ACC112 (cell line): ENCODE data around the gene NELFA.

Experiments used
- H2AFZ ChIP-seq: fragments of 200-600 bp; sonication (generic); one replicate; pipeline ENCODE4 v1.6.0; 2017; ENCODE audit warnings: antibody characterized with exemption, low read length; ENCODE audit not compliant: unreplicated experiment
- H3K27ac ChIP-seq: fragments of 200-600 bp; sonication (generic); 2 replicates; pipeline ENCODE4 v1.5.1; 2014; ENCODE audit warnings: low read depth, mild to moderate bottlenecking, antibody characterized with exemption, low read length, moderate library complexity
- H3K27me3 ChIP-seq: fragments of 200-600 bp; sonication (generic); 2 replicates; pipeline ENCODE4 v1.6.1; 2014; ENCODE audit warnings: mild to moderate bottlenecking, antibody characterized with exemption, low read length, moderate library complexity, mixed read lengths; ENCODE audit not compliant: insufficient read depth
- H3K36me3 ChIP-seq: fragments of 200-600 bp; sonication (generic); 2 replicates; pipeline ENCODE4 v1.6.1; 2016; ENCODE audit warnings: mild to moderate bottlenecking, antibody characterized with exemption, low read length, moderate library complexity, mixed read lengths; ENCODE audit not compliant: insufficient read depth
- H3K4me1 ChIP-seq: fragments of 200-600 bp; sonication (generic); one replicate; pipeline ENCODE4 v1.6.1; 2016; ENCODE audit warnings: low read length, mixed read lengths; ENCODE audit not compliant: insufficient read depth, unreplicated experiment, control insufficient read depth
- H3K4me3 ChIP-seq: fragments of 200-600 bp; sonication (generic); 2 replicates; pipeline ENCODE4 v1.5.1; 2014; ENCODE audit warnings: mild to moderate bottlenecking, low read depth, low read length
- H3K79me2 ChIP-seq: fragments of 200-600 bp; sonication (generic); one replicate; pipeline ENCODE4 v1.6.0; 2016; ENCODE audit warnings: low read length; ENCODE audit not compliant: control insufficient read depth, unreplicated experiment, insufficient read depth

The NELFA gene

DNA sequence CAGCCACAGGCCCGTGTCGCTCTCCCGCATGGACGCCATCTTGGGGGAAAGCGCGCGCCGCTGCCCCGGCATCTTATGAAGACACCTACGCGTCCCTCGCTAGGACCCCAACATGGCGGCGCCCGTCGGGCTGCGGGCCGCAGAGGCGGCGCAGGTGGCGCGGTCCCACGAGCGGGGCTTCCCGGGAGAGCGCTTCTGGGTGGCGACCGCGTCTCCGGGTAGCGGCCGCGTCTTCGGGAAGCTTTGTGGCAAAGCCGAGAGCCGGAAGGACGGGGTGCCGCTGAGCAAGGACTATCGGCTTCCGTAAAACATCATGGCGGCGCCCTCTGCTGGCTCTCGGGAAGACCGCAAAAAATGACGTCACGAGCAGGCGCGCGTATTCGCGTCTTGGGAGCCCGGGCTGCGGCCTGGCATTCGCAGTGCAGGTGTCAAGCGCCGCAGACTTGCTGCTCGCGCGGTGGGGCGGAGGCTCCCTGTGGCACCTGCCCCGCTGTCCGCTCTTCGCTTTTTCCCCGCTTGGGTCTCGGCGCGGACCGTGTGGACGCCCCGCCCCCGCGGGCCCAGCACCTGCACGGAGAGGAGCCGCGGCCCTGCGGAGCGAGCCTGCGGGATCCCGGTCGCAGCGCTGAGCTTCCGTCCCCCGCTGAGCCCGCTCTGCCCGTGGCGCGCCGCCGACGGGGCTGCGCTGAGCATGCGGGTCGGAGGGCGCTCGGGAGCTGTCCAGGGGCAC lies at the start of gene NELFA:
TSS of gene NELFA (minus strand) at position 54 of the 730 bp plus-strand sequence. CDS start at position 39, 15 bp downstream.
- H3K79me2 ChIP-seq, result peaks cover 33% of the 10 kb centered on the region
- peak within 1 kb of the TSS; percentile 89 for H3K27ac ChIP-seq
- peaks cover 5% of the 10 kb centered on the region; the same call in 1 of the 2 replicates for H3K36me3 ChIP-seq
- H3K4me1 ChIP-seq, result peaks cover 12% of the 10 kb centered on the region
- H3K4me3 ChIP-seq, result peak within 1 kb of the TSS; percentile 92
- no peaks in the 10 kb centered on the region for H3K27me3 ChIP-seq
- peak within 1 kb of the TSS; percentile 97 for H2AFZ ChIP-seq

DNA sequence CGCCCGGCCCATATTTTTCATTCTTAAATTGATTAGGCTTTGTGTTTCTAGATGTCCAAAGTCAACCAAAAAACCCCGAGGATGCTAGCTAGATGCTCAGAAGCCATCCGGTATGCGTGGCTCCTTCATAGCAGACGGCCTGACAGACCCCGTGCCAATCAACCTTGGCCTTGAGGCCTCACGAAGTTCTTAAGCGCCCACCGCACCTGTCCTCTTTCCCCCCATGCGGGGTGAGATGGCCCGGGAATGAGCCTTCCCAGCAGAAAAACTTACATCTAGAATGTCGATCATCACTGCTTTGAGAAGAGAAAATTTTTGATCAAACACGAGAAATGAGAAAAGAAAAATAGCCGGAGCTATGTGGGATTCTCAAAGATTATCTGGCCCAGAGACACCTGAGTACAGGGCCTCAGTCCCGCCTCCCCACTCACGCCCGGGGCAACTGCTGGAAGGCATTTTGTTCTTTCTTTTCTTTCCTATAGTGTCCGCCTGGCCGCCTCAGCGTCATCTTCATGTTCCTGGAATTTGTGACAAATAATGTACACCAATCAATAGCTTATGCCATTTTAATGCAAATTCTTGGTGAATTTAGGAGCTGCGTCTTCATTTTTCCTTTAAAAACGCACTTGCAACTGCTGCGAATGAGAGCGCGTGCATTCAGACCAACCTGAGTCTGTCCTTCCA lies 48.8 kb upstream of the NELFA start:
- Histone ChIP-seq H3K27me3 (peaks cover 51% of the 10 kb centered on the region), H2AFZ (no peak overlapping the region), H3K36me3 (no peaks in the 10 kb centered on the region), H3K79me2 (no peaks in the 10 kb centered on the region), H3K4me1 (no peaks in the 10 kb centered on the region), H3K4me3 (no peak overlapping the region), H3K27ac (no peak overlapping the region)

DNA sequence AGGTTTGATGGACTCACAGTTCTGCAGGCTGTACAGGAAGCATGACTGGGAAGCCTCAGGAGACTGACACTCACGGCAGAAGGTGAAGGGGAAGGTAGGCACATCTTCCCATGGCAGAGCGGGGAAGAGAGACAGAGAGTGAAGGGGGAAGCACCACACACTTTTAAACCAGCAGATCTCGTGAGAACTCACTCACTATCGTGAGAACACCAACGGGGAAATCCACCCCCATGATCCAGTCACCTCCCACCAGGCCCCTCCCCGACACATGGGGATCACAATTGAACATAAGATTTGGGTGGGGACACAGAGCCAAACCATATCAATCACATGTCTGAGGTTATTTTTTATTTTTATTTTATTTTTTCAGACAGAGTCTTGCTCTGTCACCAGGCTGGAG lies 45.4 kb upstream of the NELFA start:
- H3K36me3 ChIP-seq, result no peaks in the 10 kb centered on the region
- H3K4me3 ChIP-seq, result no peak overlapping the region
- H3K27me3 ChIP-seq, result peaks cover 51% of the 10 kb centered on the region
- H3K27ac ChIP-seq, result no peak overlapping the region
- no peaks in the 10 kb centered on the region for H3K79me2 ChIP-seq
- H2AFZ ChIP-seq, result no peak overlapping the region
- H3K4me1 ChIP-seq, result no peaks in the 10 kb centered on the region

DNA sequence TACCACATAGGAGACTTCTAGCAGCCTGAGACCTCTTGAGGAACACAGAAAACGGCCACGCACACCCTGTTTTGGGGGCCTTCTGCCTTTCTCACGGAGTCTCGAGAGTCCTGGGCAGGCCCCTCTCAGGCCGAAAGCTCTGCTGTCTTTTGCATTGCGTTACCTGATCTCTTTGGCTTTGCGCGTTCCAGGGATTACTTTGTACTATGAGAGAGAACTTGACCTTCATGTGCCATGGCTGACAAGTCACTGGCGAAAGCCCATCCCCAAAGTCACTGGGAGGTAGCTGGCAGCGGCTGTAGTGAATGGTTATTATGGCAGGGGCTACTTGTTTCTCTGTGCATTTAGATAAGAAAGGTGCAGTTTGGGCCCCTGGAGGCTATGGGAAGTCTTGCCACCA lies 42.3 kb upstream of the NELFA start:
- H3K4me3 ChIP-seq, result no peak overlapping the region
- H3K36me3 ChIP-seq, result no peaks in the 10 kb centered on the region
- H3K4me1 ChIP-seq, result no peaks in the 10 kb centered on the region
- no peaks in the 10 kb centered on the region for H3K79me2 ChIP-seq
- H3K27ac ChIP-seq, result no peak overlapping the region
- H2AFZ ChIP-seq, result no peak overlapping the region
- H3K27me3 ChIP-seq, result peaks cover 26% of the 10 kb centered on the region

DNA sequence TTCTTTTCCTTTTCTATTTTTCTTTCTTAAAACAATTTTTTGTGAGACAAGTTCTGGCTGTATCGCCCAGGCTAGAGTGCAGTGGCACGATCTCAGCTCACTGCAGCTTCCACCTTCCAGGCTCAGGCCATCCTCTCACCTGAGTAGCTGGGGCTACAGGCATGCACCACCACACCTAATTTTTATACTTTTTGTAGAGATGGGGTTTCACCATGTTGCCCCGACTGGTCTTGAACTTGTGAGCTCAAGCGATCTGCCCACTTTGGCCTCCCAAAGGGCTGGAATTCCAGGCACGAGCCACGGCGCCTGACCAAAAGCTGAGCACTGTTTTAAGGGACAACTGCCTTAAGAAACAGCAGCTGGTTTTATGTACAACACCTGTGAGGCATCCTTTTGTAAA lies 41.0 kb upstream of the NELFA start:
- Histone ChIP-seq H3K36me3 (no peaks in the 10 kb centered on the region), H2AFZ (no peak overlapping the region), H3K27me3 (peaks cover 23% of the 10 kb centered on the region), H3K27ac (no peak overlapping the region), H3K79me2 (no peaks in the 10 kb centered on the region), H3K4me1 (no peaks in the 10 kb centered on the region), H3K4me3 (no peak overlapping the region)

DNA sequence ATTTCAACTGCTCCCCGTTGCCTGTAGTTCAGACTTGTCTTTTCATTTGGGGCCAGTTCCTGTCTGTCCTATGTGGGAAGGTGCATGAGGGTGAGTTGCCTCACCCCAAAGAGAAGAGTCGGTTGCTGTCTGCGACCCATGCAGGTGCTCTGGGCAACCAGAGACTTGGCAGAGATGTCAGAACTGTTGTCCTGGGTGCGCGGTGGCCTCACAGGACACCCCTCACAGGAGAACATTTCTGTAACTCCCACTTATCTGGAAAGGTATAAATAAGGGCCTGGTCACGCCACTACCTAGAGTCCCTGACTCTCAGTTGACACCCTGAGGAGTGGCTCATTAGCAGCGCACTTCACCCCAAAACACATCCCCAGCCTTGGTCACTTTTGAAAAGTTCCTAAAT lies 40.6 kb upstream of the NELFA start:
- Histone ChIP-seq H3K27ac (no peak overlapping the region), H3K79me2 (no peaks in the 10 kb centered on the region), H3K27me3 (peaks cover 23% of the 10 kb centered on the region), H2AFZ (no peak overlapping the region), H3K36me3 (no peaks in the 10 kb centered on the region), H3K4me3 (no peak overlapping the region), H3K4me1 (no peaks in the 10 kb centered on the region)

DNA sequence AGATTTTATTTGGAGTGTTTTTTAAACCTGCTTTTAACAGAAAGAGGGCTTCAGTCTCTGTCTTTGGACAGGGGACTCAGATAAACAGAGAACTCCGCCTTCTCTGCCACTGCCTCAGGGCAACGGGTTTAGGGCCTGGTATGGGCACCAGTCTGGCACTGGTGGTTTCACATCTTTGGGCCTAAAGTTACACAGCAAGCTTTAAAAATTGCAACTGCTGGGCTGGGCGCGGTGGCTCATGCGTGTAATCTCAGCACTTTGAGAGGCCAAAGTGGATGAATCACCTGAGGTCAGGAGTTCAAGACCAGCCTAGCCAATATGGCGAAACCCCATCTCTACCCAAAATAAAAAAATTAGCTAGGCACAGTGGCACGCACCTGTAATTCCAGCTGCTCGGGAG lies 40.1 kb upstream of the NELFA start:
- Histone ChIP-seq H3K4me1 (no peaks in the 10 kb centered on the region), H3K27ac (no peak overlapping the region), H2AFZ (no peak overlapping the region), H3K4me3 (no peak overlapping the region), H3K79me2 (no peaks in the 10 kb centered on the region), H3K36me3 (no peaks in the 10 kb centered on the region), H3K27me3 (peaks cover 20% of the 10 kb centered on the region)

DNA sequence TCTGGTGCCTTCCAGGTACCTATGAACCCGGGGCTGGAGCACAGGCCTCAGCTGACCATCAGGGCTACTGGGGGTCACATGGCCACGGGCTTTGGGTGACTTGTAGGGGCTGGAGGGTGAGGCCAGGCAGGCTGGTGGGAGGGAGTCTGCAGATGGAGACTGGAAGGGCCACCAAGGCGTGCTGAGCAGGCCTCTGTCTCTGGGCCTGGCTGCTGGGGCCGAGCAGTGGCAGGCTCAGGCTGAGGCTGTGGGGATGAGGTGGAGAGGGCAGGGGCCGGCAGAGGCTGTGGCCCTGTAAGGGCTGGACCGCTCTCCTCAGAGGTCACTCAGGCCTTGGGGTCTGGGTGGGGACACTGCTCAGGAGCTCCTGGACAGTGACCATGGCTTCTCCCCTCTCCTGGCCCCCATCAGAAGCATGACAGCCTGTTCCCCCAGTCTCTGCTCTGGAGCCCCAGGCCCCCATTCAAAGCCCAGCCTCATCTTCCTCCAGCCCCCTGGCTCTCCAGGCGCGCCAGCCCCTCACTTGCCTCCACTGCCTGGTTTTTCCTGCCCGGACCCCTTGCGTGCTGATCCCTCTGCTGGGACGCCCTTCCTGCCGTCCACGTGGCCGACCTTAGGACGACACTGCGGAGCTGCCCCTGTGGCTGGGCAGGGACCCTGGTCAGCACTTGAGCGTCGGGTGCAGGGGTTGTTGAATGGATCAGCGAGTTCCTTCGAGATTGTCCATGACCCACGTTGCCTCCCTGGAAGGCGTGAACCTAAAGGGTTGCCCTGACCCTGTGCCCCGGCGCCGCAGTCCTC lies 39.2 kb upstream of the NELFA start:
- H3K27me3 ChIP-seq, result peaks cover 18% of the 10 kb centered on the region
- no peaks in the 10 kb centered on the region for H3K4me1 ChIP-seq
- no peaks in the 10 kb centered on the region for H3K79me2 ChIP-seq
- H3K36me3 ChIP-seq, result no peaks in the 10 kb centered on the region
- no peak overlapping the region for H3K27ac ChIP-seq
- no peak overlapping the region for H3K4me3 ChIP-seq
- H2AFZ ChIP-seq, result no peak overlapping the region

DNA sequence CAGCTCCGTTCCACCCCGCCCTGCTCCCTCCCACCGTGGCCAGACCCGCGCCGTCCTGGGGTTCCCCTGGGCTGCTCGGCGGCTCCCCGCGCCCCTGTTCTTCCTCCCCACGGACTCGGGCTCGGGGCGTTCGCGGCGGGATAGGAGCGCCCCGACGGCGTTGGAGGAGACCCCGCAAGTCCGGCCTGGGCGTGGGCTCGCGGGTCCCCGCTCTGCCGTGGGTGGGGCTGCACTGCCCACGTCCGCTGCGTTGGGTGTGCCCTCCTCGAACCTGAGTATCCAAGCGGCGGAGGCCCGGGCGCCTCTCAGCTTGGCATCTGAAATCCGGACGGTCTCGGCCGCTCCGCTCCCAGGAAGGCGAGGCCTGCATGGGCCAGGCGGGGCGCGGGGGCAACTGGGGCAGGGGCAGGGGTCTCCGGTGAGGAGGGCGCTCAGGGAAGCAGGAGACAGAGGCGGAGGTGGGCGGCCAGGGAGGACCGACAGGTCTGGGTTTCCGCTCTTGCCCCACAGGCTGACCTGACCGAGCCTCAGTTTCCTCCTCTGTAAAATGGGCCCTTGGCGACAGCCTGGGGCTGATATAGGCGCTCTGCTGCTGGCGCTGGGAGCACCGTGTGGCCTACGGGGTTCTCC lies 38.4 kb upstream of the NELFA start:
- no peak overlapping the region for H3K27ac ChIP-seq
- H3K79me2 ChIP-seq, result no peaks in the 10 kb centered on the region
- H3K4me1 ChIP-seq, result no peaks in the 10 kb centered on the region
- no peak overlapping the region for H2AFZ ChIP-seq
- H3K4me3 ChIP-seq, result no peak overlapping the region
- peaks cover 10% of the 10 kb centered on the region for H3K27me3 ChIP-seq
- no peaks in the 10 kb centered on the region for H3K36me3 ChIP-seq
